C4-2B (cell line): ENCODE measurements around the gene SQSTM1.

ENCODE experiments used
- CTCF ChIP-seq: fragments of 450-650 bp; conservative IDR thresholded peaks from 2 replicates; pipeline ENCODE4 v1.5.1; 2017; ENCODE audit warnings: mild to moderate bottlenecking
- ZFX ChIP-seq: fragments of 450-650 bp; IDR thresholded peaks from 2 replicates; pipeline ENCODE4 v1.6.1; 2017

- TF ChIP-seq CTCF (peak; percentile 92), ZFX (peak; percentile 96)
Measured at GRCh38 chr5:179795863-179796833, 24.6 kb upstream of the SQSTM1 start.
